ENCODE results near the gene MMP23B.
"Not testable (repeated sequence)": the region's sequence is repeated elsewhere in the genome, so short reads cannot be mapped to it uniquely, and the experiment has no call there.

Gene MMP23B

GRCh38 chr1:1666526-1666925, 34.6 kb downstream of the MMP23B start:
- DNase-seq (ENCODE audit: low spot score), result no peak

- DNase-seq (ENCODE audit: low spot score), result no peak
Observed at GRCh38 chr1:1669468-1670440, 37.8 kb downstream of the MMP23B start.

GRCh38 chr1:1670866-1671265, 38.9 kb downstream of the MMP23B start:
- DNase-seq (ENCODE audit: low spot score), result no peak

DNA sequence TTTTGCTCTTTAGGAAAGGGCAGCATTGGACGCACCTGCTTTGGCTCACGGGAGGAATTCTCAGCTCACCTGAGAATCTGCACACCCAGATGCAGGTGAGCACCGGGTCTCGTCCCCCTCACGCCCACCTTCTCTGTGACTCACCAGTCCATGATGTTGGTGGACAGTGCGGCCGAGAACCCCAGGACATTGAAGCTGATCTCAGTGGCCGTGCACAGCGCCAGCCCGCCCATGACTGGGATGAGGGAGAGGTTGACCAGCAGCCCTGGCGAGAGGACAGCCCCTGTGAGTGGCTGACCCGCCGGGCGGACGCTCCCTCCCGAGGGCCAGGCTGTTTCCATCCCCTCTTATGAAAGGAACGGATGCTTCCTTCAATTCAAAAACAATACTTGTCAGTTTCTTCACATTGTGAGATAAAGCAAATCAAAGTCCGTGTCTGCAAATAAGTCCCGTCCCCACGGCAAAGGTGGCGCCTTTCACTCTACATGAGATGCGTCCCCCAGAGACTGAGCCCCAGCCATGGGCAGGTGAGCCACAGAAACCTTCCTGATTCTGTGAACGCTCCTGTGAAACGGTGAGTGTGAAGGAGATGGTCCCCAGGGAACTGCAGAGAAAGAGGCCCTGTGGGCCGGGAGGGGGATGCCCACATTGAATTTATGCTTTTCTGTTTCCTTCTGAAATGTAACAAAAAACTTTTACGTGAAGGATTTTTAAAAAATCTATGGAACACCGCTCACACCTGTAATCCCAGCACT, 39.6 kb downstream of the MMP23B start:
- DNase-seq (ENCODE audit: low spot score), result no peak

DNA sequence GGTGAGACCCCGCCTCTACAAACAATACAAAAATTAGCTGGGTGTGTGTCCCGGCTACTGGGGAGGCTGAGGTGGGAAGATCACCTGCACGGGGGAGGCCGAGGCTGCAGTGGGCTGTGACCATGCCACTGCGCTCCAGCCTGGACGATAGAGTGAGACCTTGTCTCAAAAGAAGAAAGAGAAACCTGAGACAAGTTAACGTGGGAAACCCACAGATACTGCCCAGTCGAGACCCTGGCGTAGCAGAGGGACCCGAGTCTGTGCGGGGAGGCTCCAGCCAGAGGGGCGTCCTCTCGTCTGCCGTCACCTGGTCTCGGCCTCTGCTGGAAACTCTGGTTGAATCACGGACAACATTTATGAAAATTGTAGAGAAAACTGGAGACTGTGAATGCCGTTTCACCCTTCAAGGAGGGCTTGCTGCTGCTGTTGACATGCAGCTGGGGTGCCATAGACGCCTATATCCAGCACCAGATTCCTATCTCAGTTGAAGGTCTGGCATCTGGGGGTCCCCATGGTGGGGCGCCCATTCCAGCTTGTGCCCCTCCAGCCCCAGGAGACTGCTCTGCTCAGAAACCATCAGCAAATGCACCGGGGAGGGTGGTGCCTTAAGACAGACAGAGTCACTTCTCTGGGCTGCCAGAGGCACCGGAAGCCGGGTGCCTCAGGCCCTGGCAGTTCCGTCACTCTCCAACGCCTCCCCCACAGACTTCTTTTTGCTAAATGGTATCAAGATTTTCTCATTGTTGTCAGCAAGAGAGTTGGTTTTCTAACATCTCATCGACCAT, 40.4 kb downstream of the MMP23B start:
- DNase-seq (ENCODE audit: low spot score), result no peak

DNA sequence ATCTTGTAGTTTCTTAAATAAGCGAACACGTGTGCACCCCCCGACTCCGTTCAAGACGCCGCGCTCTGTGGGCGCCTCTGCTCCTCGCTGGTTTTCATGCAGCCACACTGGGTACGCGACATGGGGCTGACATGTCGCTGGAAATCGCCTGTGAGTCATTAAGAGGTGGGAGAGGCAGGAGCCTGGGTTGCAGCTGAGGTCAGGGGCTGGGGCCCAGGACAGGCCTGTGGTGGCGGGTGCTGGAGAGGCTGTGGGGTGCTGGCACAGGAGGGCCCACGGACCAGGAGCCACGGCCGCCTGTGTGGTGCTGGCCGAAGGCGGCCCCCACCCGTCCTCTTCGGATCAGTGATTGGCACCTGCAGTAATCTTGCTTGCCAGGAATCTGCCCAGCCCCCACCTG, 42.8 kb downstream of the MMP23B start:
- not testable (repeated sequence) for DNase-seq (ENCODE audit: low spot score)

DNA sequence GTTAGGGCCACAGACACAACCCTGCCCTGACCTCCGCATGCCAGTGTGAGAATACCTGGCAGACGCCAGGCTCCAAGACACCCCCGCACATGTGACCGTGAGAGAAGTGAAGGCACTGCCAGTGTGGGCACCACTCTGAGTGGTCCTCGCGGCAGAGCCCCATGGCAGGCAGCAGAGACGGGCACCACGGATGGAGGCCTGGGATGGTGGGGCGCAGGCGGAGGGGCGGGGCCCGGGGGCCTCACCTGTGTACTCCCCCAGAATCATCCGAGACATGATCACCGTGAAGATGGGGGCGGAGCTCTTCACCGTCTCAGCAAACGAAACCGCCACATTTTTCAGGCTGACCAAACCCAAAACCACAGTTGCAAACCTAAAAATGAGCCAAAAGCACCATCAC, 43.2 kb downstream of the MMP23B start:
- not testable (repeated sequence) for DNase-seq (ENCODE audit: low spot score)

DNA sequence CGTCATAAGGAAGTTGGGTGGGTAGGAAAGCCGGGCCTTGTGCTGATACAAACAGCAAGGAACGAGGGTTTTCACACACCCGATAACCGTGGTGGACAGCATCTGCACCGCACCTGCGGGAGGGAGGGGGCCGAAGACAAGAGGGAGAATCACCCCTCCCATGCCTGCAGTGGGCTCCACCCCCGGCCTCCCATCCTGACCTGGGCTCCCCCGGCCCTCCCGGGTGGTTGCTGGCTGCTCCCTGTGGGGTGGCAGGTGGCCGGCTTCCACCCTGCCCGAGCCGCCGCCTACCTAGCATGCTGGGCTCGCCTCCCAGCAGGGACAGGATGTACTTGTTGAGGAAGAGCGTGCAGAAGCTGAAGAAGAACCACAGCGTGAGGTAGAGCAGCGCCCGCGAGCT, 44.1 kb downstream of the MMP23B start:
- DNase-seq (ENCODE audit: low spot score), result not testable (repeated sequence)

DNA sequence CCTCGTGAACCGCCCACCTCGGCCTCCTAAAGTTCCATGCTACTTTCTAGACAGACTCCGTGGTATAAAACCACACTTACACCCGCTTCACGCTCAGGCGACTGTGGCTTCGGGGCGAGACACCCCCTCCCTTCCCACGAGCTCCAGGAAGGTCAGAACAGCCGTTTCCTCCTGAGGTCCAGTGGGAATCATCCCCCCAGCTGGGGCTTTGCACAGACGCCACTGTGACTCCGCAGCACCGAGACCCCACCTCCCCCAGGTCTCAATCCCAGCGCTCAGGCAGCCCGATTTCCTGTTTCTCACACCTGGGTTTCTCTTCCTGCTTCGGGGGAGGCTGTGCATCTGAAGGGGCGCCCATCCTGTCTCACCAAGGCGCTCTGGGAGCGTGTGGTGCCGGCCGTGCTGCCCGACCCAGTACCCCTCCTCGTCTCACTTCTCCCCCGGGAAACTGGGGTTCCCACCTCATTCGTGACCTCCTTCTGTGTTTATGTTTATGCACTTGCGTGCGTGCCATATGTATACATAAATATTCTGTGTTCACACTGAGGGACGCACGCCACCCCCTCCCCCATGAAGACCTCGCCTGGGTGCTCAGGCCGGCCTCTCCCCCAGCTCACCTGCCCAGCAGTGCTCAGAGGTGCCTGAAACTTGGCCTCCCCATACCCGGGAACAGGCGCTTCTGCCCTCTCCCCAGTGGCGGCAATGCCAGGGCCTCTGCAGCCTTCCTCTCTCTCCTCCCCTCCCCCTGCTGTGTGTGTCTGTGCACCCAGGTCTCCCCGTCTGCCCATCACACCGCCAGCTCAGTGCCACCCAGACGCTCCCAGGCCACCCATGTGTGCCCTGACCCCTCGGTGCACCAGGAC, 46.0 kb downstream of the MMP23B start:
- DNase-seq (ENCODE audit: low spot score), result no peak

- DNase-seq (ENCODE audit: low spot score), result peak; percentile 82
Observed at GRCh38 chr1:1678581-1679380, 46.8 kb downstream of the MMP23B start.

GRCh38 chr1:1680031-1680911, 48.3 kb downstream of the MMP23B start:
- peak; percentile 1 for DNase-seq (ENCODE audit: low spot score)

DNA sequence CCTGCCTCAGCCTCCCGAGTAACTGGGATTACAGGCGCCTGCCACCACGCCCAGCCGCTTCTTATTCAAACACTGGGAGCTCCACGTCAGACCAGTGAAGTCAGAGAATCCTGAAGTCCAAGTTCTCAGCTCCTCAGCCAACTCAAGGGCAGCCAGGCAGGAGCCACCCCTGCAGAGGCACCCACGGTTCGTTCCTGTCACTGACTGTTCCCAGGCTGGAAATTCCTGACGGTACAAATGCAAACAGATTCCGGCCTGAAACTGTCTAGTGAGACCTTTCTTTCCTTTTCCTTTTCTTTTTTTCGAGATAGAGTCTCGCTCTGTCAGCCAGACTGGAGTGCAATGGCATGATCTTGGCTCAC, 48.9 kb downstream of the MMP23B start:
- DNase-seq (ENCODE audit: low spot score), result no peak

GRCh38 chr1:1683104-1683905, 51.3 kb downstream of the MMP23B start:
- DNase-seq (ENCODE audit: low spot score), result peak; percentile 49

Measured in iPS-NIHi11 (cell line).